SK-N-MC (cell line): Measurements from ENCODE around the gene C20orf202.

Source experiments
- EZH2 ChIP-seq: fragments of 200-600 bp; sonication (generic); IDR thresholded peaks from one replicate; pipeline ENCODE4 v1.6.1; 2017; ENCODE audit warnings: antibody characterized with exemption
- POLR2AphosphoS5 ChIP-seq: IDR thresholded peaks from 2 replicates; pipeline ENCODE4 v1.6.1; 2012; ENCODE audit warnings: mild to moderate bottlenecking, low read depth, low read length, borderline replicate concordance

DNA sequence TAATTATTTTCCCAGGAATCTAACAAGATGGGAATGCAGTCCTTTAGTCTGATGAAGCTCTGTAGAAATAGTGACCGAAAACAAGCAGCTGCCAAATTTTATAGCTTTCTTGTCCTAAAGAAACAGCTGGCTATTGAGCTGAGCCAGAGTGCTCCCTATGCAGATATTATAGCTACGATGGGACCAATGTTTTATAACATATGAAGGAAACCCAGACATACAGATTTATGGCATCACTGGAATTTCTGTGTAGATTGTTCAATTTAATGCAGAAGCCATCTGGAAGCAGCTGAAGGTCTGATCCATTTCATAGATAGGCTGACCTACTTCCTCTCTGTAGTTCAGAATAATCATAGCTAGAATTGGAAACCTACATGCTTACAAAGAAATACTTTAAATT, 51.0 kb downstream of the C20orf202 start:
- TF ChIP-seq EZH2 (no peak), POLR2AphosphoS5 (no peak)
